Activated naive CD8-positive, alpha-beta T cell (primary cell): Measurements from ENCODE around the gene LRRC3B.

Experiments used
- H3K27ac Mint-ChIP-seq: one replicate; pipeline ENCODE4 v1.8.0; 2021; ENCODE audit warnings: mixed read lengths
- H3K27me3 Mint-ChIP-seq: one replicate; pipeline ENCODE4 v1.8.0; 2021; ENCODE audit warnings: mixed read lengths
- H3K36me3 Mint-ChIP-seq: one replicate; pipeline ENCODE4 v1.8.0; 2021; ENCODE audit warnings: mixed read lengths
- H3K4me1 Mint-ChIP-seq: one replicate; pipeline ENCODE4 v1.8.0; 2021; ENCODE audit warnings: low read depth, mixed read lengths
- H3K4me3 Mint-ChIP-seq: one replicate; pipeline ENCODE4 v1.8.0; 2021; ENCODE audit warnings: mild to moderate bottlenecking, mixed read lengths
- H3K9me3 Mint-ChIP-seq: one replicate; pipeline ENCODE4 v1.8.0; 2021; ENCODE audit warnings: low read depth, mixed read lengths

LRRC3B gene

GRCh38 chr3:26623419-26624208 lies 1.0 kb downstream of the LRRC3B start:
- no peaks in the 10 kb centered on the region for H3K36me3 Mint-ChIP-seq
- H3K4me3 Mint-ChIP-seq: no peak overlapping the region
- peaks cover 2% of the 10 kb centered on the region for H3K4me1 Mint-ChIP-seq
- no peak overlapping the region for H3K27ac Mint-ChIP-seq
- peaks cover 27% of the 10 kb centered on the region for H3K27me3 Mint-ChIP-seq
- H3K9me3 Mint-ChIP-seq: no peaks in the 10 kb centered on the region

- H3K27me3 Mint-ChIP-seq: peaks cover 27% of the 10 kb centered on the region
- H3K4me1 Mint-ChIP-seq: peaks cover 2% of the 10 kb centered on the region
- no peaks in the 10 kb centered on the region for H3K36me3 Mint-ChIP-seq
- H3K9me3 Mint-ChIP-seq: no peaks in the 10 kb centered on the region
- no peak overlapping the region for H3K27ac Mint-ChIP-seq
- H3K4me3 Mint-ChIP-seq: no peak overlapping the region
These were observed 1.7 kb downstream of the LRRC3B start for GRCh38 chr3:26624209-26624765.

- H3K4me3 Mint-ChIP-seq: no peak overlapping the region
- H3K27me3 Mint-ChIP-seq: peaks cover 27% of the 10 kb centered on the region
- H3K27ac Mint-ChIP-seq: no peak overlapping the region
- H3K9me3 Mint-ChIP-seq: no peaks in the 10 kb centered on the region
- no peaks in the 10 kb centered on the region for H3K36me3 Mint-ChIP-seq
- H3K4me1 Mint-ChIP-seq: peaks cover 2% of the 10 kb centered on the region
These were observed 2.6 kb downstream of the LRRC3B start for GRCh38 chr3:26625187-26625586.

GRCh38 chr3:26627080-26627479 lies 4.5 kb downstream of the LRRC3B start:
- no peaks in the 10 kb centered on the region for H3K9me3 Mint-ChIP-seq
- no peak overlapping the region for H3K27ac Mint-ChIP-seq
- H3K4me3 Mint-ChIP-seq: no peak overlapping the region
- H3K27me3 Mint-ChIP-seq: peaks cover 15% of the 10 kb centered on the region
- H3K36me3 Mint-ChIP-seq: no peaks in the 10 kb centered on the region
- peaks cover 2% of the 10 kb centered on the region for H3K4me1 Mint-ChIP-seq

GRCh38 chr3:26628915-26629314 lies 6.3 kb downstream of the LRRC3B start:
- no peaks in the 10 kb centered on the region for H3K36me3 Mint-ChIP-seq
- H3K4me3 Mint-ChIP-seq: no peak overlapping the region

GRCh38 chr3:26630669-26631389 lies 8.3 kb downstream of the LRRC3B start:
- Mint-ChIP-seq H3K36me3 (no peaks in the 10 kb centered on the region), H3K27me3 (peaks cover 2% of the 10 kb centered on the region), H3K4me3 (no peak overlapping the region), H3K9me3 (no peaks in the 10 kb centered on the region), H3K4me1 (no peaks in the 10 kb centered on the region), H3K27ac (no peak overlapping the region)

More at GRCh38 chr3:26628915-26629314, 6.3 kb downstream of the LRRC3B start:
- no peaks in the 10 kb centered on the region for H3K4me1 Mint-ChIP-seq
- no peak overlapping the region for H3K27ac Mint-ChIP-seq
- peaks cover 4% of the 10 kb centered on the region for H3K27me3 Mint-ChIP-seq
- no peaks in the 10 kb centered on the region for H3K9me3 Mint-ChIP-seq

GRCh38 chr3:26631390-26631738 lies 8.8 kb downstream of the LRRC3B start:
- no peak overlapping the region for H3K4me3 Mint-ChIP-seq
- H3K27ac Mint-ChIP-seq: no peak overlapping the region
- no peaks in the 10 kb centered on the region for H3K4me1 Mint-ChIP-seq
- H3K27me3 Mint-ChIP-seq: no peaks in the 10 kb centered on the region
- no peaks in the 10 kb centered on the region for H3K9me3 Mint-ChIP-seq
- no peaks in the 10 kb centered on the region for H3K36me3 Mint-ChIP-seq

GRCh38 chr3:26634601-26635000 lies 12.0 kb downstream of the LRRC3B start:
- no peak overlapping the region for H3K4me3 Mint-ChIP-seq
- H3K4me1 Mint-ChIP-seq: no peaks in the 10 kb centered on the region
- no peaks in the 10 kb centered on the region for H3K36me3 Mint-ChIP-seq
- H3K27ac Mint-ChIP-seq: no peak overlapping the region
- H3K9me3 Mint-ChIP-seq: no peaks in the 10 kb centered on the region
- no peaks in the 10 kb centered on the region for H3K27me3 Mint-ChIP-seq

- Mint-ChIP-seq H3K4me1 (no peaks in the 10 kb centered on the region), H3K9me3 (no peaks in the 10 kb centered on the region), H3K36me3 (no peaks in the 10 kb centered on the region), H3K27ac (no peak overlapping the region), H3K27me3 (no peaks in the 10 kb centered on the region), H3K4me3 (no peak overlapping the region)
These were observed 13.6 kb downstream of the LRRC3B start for GRCh38 chr3:26636096-26636727.

- no peaks in the 10 kb centered on the region for H3K27me3 Mint-ChIP-seq
- no peaks in the 10 kb centered on the region for H3K36me3 Mint-ChIP-seq
- no peaks in the 10 kb centered on the region for H3K4me1 Mint-ChIP-seq
- no peaks in the 10 kb centered on the region for H3K9me3 Mint-ChIP-seq
- no peak overlapping the region for H3K27ac Mint-ChIP-seq
- H3K4me3 Mint-ChIP-seq: no peak overlapping the region
These were observed 15.1 kb downstream of the LRRC3B start for GRCh38 chr3:26637698-26638097.

GRCh38 chr3:26638113-26638512 lies 15.5 kb downstream of the LRRC3B start:
- Mint-ChIP-seq H3K9me3 (no peaks in the 10 kb centered on the region), H3K27me3 (no peaks in the 10 kb centered on the region), H3K4me3 (no peak overlapping the region), H3K36me3 (no peaks in the 10 kb centered on the region), H3K4me1 (no peaks in the 10 kb centered on the region), H3K27ac (no peak overlapping the region)

GRCh38 chr3:26639339-26639738 lies 16.8 kb downstream of the LRRC3B start:
- Mint-ChIP-seq H3K27me3 (no peaks in the 10 kb centered on the region), H3K36me3 (no peaks in the 10 kb centered on the region), H3K9me3 (no peaks in the 10 kb centered on the region), H3K27ac (no peak overlapping the region), H3K4me3 (no peak overlapping the region), H3K4me1 (no peaks in the 10 kb centered on the region)

- H3K4me1 Mint-ChIP-seq: no peaks in the 10 kb centered on the region
- no peak overlapping the region for H3K27ac Mint-ChIP-seq
- no peaks in the 10 kb centered on the region for H3K36me3 Mint-ChIP-seq
- no peaks in the 10 kb centered on the region for H3K27me3 Mint-ChIP-seq
- no peak overlapping the region for H3K4me3 Mint-ChIP-seq
- H3K9me3 Mint-ChIP-seq: no peaks in the 10 kb centered on the region
These were observed 24.5 kb downstream of the LRRC3B start for GRCh38 chr3:26647078-26647477.

GRCh38 chr3:26648461-26648860 lies 25.9 kb downstream of the LRRC3B start:
- H3K4me1 Mint-ChIP-seq: no peaks in the 10 kb centered on the region
- H3K27me3 Mint-ChIP-seq: no peaks in the 10 kb centered on the region
- no peak overlapping the region for H3K4me3 Mint-ChIP-seq

GRCh38 chr3:26652164-26652563 lies 29.6 kb downstream of the LRRC3B start:
- no peaks in the 10 kb centered on the region for H3K4me1 Mint-ChIP-seq
- no peak overlapping the region for H3K27ac Mint-ChIP-seq
- no peaks in the 10 kb centered on the region for H3K27me3 Mint-ChIP-seq
- no peaks in the 10 kb centered on the region for H3K36me3 Mint-ChIP-seq
- no peak overlapping the region for H3K4me3 Mint-ChIP-seq
- H3K9me3 Mint-ChIP-seq: no peaks in the 10 kb centered on the region

More at GRCh38 chr3:26648461-26648860, 25.9 kb downstream of the LRRC3B start:
- Mint-ChIP-seq H3K9me3 (no peaks in the 10 kb centered on the region), H3K27ac (no peak overlapping the region), H3K36me3 (no peaks in the 10 kb centered on the region)
